GM12891 (cell line): Measurements from ENCODE around the gene ZFP82.

Experiments used
- POLR2A ChIP-seq: IDR thresholded peaks from 2 replicates; pipeline ENCODE4 v1.6.1; 2011; ENCODE audit warnings: low read depth, low read length, control low read depth
- POLR2AphosphoS5 ChIP-seq: IDR thresholded peaks from 2 replicates; pipeline ENCODE4 v1.6.1; 2011; ENCODE audit warnings: low read depth, low read length, control low read depth
- TAF1 ChIP-seq: IDR thresholded peaks from 2 replicates; pipeline ENCODE4 v1.6.1; 2011; ENCODE audit warnings: low read depth, low read length, control low read depth

DNA sequence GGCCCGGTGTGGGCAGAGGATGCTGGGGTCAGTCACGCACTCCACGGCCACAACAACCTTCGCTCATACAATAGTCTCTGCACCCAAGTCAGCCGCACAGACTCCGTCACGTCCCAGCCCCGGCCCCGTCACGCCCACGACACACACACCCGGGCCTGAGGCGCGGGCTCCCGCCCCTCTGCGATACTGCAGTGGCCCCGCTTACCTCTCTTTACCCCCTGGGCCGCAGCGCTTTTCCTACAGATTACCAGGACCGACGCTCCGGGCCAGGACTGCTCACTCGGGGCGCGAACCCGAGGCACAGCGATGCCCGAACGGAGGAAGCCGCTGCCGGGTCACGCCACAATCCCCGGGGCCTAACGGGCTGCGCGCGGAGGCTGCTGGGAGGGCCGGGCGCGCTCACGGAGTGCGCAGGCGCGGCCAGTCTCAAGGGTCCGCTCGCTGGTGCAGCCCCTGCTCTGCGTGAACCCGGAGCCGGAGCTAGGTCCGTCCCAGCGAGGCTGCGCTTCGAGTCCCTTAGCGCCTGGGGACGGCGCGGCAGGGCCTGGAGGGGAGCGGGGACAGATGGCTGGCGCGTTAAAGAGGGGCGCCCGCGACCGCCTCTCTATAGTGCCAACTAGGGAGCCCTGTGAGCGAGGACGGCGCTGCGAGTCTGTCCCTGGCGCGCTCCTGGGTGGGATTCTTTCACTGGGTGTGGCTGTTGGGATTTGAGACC, at the start of gene ZFP82:
- TF ChIP-seq POLR2A (peak; percentile 65; the same call in 1 of the 2 replicates), POLR2AphosphoS5 (peak; percentile 58; the same call in 1 of the 2 replicates), TAF1 (no peak)
